Right ventricle myocardium inferior (tissue), 1 donor: Measurements from ENCODE around the gene CHRNA9. TPM values are rescaled to one million over a fixed set of nuclear protein-coding genes. Genes with fewer than 3 reads are reported as not detected.
"Not testable (repeated sequence)": the region's sequence is repeated elsewhere in the genome, so short reads cannot be mapped to it uniquely, and the experiment has no call there.

Experiments used
- ATAC-seq: fragments of 200-7000 bp; cut with Tn5 transposase; one replicate; pipeline ENCODE4 v1.9.1; 2020; ENCODE audit warnings: mild to moderate bottlenecking, moderate library complexity
- DNase-seq: peaks from one replicate; pipeline ENCODE4 v3.0.0; 2021; ENCODE audit errors: missing footprints
- intact Hi-C: fragments of 100-400 bp; cut with DNase I; formaldehyde crosslinking; loops from one replicate; pipeline ENCODE4 v1.11.0; 2022
- long read RNA-seq: library from polyadenylated mRNA; unstranded; transcript quantifications from one replicate; pipeline ENCODE4 v2.0.0, GENCODE V29; 2021
- total RNA-seq: library from RNA; stranded (reverse); fragmentation: NEBNext Ultra II Directional; extraction: Animal tissue kit (Norgen Biotek cat#: 25700); gene quantifications from one replicate; pipeline ENCODE4 v1.2.1, GENCODE V29; 2021
- donor health status: DM: no; HTN: yes; CAD: no; lungs with severe emphysema.

The CHRNA9 gene
- total RNA-seq, result not detected
- long read RNA-seq, result 0 reads

- ATAC-seq (no peak), DNase-seq (no peak)
- intact Hi-C loops, result no loop called here
These were observed at the start of gene CHRNA9 for GRCh38 chr4:40334591-40335524. Gene CHRNA9 (plus strand): TSS chr4:40335333. CDS start chr4:40335468, 135 bp downstream.

- no peak for ATAC-seq
- intact Hi-C loops, result no loop called here
- no peak for DNase-seq
These were observed 49.4 kb upstream of the CHRNA9 start for GRCh38 chr4:40285692-40286091.

- DNase-seq (no peak), ATAC-seq (no peak)
- intact Hi-C loops, result no loop called here
These were observed 46.6 kb upstream of the CHRNA9 start for GRCh38 chr4:40288566-40288965.

- no peak for ATAC-seq
- intact Hi-C loops, result no loop called here
- no peak for DNase-seq
These were observed 45.6 kb upstream of the CHRNA9 start for GRCh38 chr4:40289366-40290188.

- intact Hi-C loops, ATAC-seq, DNase-seq: not testable (repeated sequence)
These were observed 44.4 kb upstream of the CHRNA9 start for GRCh38 chr4:40290611-40291186.

GRCh38 chr4:40292313-40292759 is 42.8 kb upstream of the CHRNA9 start:
- ATAC-seq (no peak), DNase-seq (no peak)
- intact Hi-C loops, result no loop called here

GRCh38 chr4:40294339-40294738 is 40.8 kb upstream of the CHRNA9 start:
- ATAC-seq (no peak), DNase-seq (no peak)
- intact Hi-C loops, result no loop called here

GRCh38 chr4:40295030-40295429 is 40.1 kb upstream of the CHRNA9 start:
- intact Hi-C loops, ATAC-seq, DNase-seq: not testable (repeated sequence)

GRCh38 chr4:40295572-40295971 is 39.6 kb upstream of the CHRNA9 start:
- DNase-seq, result no peak
- no peak for ATAC-seq
- intact Hi-C loops, result no loop called here

GRCh38 chr4:40299126-40299525 is 36.0 kb upstream of the CHRNA9 start:
- DNase-seq (no peak), ATAC-seq (no peak)
- intact Hi-C loops, result no loop called here

- DNase-seq (no peak), ATAC-seq (no peak)
- intact Hi-C loops, result no loop called here
These were observed 35.3 kb upstream of the CHRNA9 start for GRCh38 chr4:40299811-40300292.

GRCh38 chr4:40300371-40301162 is 34.6 kb upstream of the CHRNA9 start:
- no peak for ATAC-seq
- intact Hi-C loops, result no loop called here
- DNase-seq, result no peak

GRCh38 chr4:40301603-40302002 is 33.5 kb upstream of the CHRNA9 start:
- intact Hi-C loops, result no loop called here
- DNase-seq (no peak), ATAC-seq (no peak)

GRCh38 chr4:40303751-40304150 is 31.4 kb upstream of the CHRNA9 start:
- ATAC-seq (no peak), DNase-seq (no peak)
- intact Hi-C loops, result no loop called here

GRCh38 chr4:40305328-40306170 is 29.6 kb upstream of the CHRNA9 start:
- DNase-seq, result no peak
- intact Hi-C loops, result no loop called here
- no peak for ATAC-seq

- ATAC-seq, result no peak
- no peak for DNase-seq
- intact Hi-C loops, result no loop called here
These were observed 28.9 kb upstream of the CHRNA9 start for GRCh38 chr4:40306226-40306625.

GRCh38 chr4:40306976-40307375 is 28.2 kb upstream of the CHRNA9 start:
- intact Hi-C loops, result no loop called here
- ATAC-seq, result no peak
- DNase-seq, result no peak
